NCI-H2107 treated with DMSO at 0.1 percent for 48 hours (cell line): ENCODE data around the gene PAQR7.

Experiments
- DNase-seq: peaks from one replicate; lab custom pipeline; 2025; ENCODE audit not compliant: unreplicated experiment; lab: John Stamatoyannopoulos, UW

Gene PAQR7

GRCh38 chr1:25903986-25904385 is 28.5 kb upstream of the PAQR7 start:
- DNase-seq = no peak

- DNase-seq = no peak
These were observed 27.0 kb upstream of the PAQR7 start for GRCh38 chr1:25902462-25902861.

GRCh38 chr1:25900219-25900618 is 24.7 kb upstream of the PAQR7 start:
- no peak for DNase-seq

GRCh38 chr1:25899792-25900191 is 24.3 kb upstream of the PAQR7 start:
- no peak for DNase-seq

GRCh38 chr1:25898223-25899015 is 22.9 kb upstream of the PAQR7 start:
- peak; percentile 29 for DNase-seq

GRCh38 chr1:25897754-25898153 is 22.2 kb upstream of the PAQR7 start:
- DNase-seq = no peak

GRCh38 chr1:25896266-25896665 is 20.8 kb upstream of the PAQR7 start:
- DNase-seq = peak; percentile 67

GRCh38 chr1:25895365-25895990 is 20.0 kb upstream of the PAQR7 start:
- DNase-seq = peak; percentile 83

GRCh38 chr1:25893116-25893515 is 17.6 kb upstream of the PAQR7 start:
- DNase-seq = no peak

- no peak for DNase-seq
These were observed 16.1 kb upstream of the PAQR7 start for GRCh38 chr1:25891606-25892005.

- DNase-seq = no peak
These were observed 14.9 kb upstream of the PAQR7 start for GRCh38 chr1:25890239-25891034.

GRCh38 chr1:25889470-25889869 is 14.0 kb upstream of the PAQR7 start:
- peak; percentile 80 for DNase-seq

GRCh38 chr1:25888426-25888987 is 13.0 kb upstream of the PAQR7 start:
- DNase-seq = no peak

- no peak for DNase-seq
These were observed 10.1 kb upstream of the PAQR7 start for GRCh38 chr1:25885602-25886001.

GRCh38 chr1:25881266-25881665 is 5.8 kb upstream of the PAQR7 start:
- DNase-seq = no peak

- DNase-seq = no peak
These were observed 5.0 kb upstream of the PAQR7 start for GRCh38 chr1:25880518-25880917.

GRCh38 chr1:25879675-25880074 is 4.2 kb upstream of the PAQR7 start:
- DNase-seq = no peak

GRCh38 chr1:25878690-25879089 is 3.2 kb upstream of the PAQR7 start:
- no peak for DNase-seq

GRCh38 chr1:25877155-25877554 is 1.6 kb upstream of the PAQR7 start:
- DNase-seq = no peak

GRCh38 chr1:25876693-25877077 is 1.2 kb upstream of the PAQR7 start:
- no peak for DNase-seq

GRCh38 chr1:25875856-25876692 is 566 bp upstream of the PAQR7 start:
- no peak for DNase-seq
